Activated naive CD4-positive, alpha-beta T cell treated with anti-CD3 and anti-CD28 coated beads, Interleukin-2, amount 50 U/mL, for 72 hours (primary cell): ENCODE measurements around the gene WDR86. TPM values are rescaled to one million over a fixed set of nuclear protein-coding genes. Genes with fewer than 3 reads are reported as not detected.

Experiments used
- ATAC-seq, 2 donors: fragments of 150-1000 bp; cut with Tn5 transposase; 2 replicates each; pipeline ENCODE4 v1.10.0; 2021; ENCODE audit warnings: mild to moderate bottlenecking in 2 of 2, moderate library complexity in 2 of 2
- DNase-seq, 2 donors: peaks; one replicate each; pipeline ENCODE4 v3.0.0; 2021 to 2022; ENCODE audit warnings: low spot score in 2 of 2
- H3K27ac Mint-ChIP-seq, 2 donors: one replicate each; pipeline ENCODE4 v1.8.0; 2022; ENCODE audit warnings: mild to moderate bottlenecking in 2 of 2, mixed read lengths in 2 of 2
- H3K36me3 Mint-ChIP-seq, 2 donors: one replicate each; pipeline ENCODE4 v1.8.0; 2022; ENCODE audit warnings: mixed read lengths in 2 of 2
- H3K9me3 Mint-ChIP-seq, 2 donors: one replicate each; pipeline ENCODE4 v1.8.0; 2022; ENCODE audit warnings: mixed read lengths in 2 of 2
- total RNA-seq, 2 donors: library from RNA; stranded (reverse); gene quantifications; one replicate each; pipeline ENCODE4 v1.2.3, GENCODE V29; 2022

The WDR86 gene
- total RNA-seq, 2 donors from 2014 or later, result not detected

DNA sequence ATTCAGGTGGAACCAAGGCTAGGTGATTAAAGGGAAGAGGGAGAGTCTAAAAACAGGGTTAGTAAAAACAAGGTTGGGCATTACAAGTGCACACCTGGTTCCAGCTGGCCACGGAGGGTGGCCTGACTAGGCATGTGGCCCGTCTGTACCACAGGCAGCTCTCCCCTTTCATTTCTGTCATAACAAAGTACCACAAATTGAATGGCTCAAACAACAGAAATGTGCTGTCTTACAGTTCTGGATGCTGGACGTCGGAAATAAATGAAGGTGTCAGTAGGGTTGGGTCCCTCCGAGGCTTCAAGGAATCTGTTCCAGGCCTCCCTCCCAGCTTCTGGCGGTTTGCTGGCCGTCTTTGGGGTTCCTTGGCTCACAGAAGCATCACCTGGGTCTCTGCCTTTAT lies 13.4 kb upstream of the WDR86 start:
- H3K9me3 Mint-ChIP-seq, result peaks cover 0 to 20% of the 10 kb centered on the region in 2 donors
- peaks cover 0 to 24% of the 10 kb centered on the region in 2 donors for H3K36me3 Mint-ChIP-seq
- no peak overlapping the region for H3K27ac Mint-ChIP-seq
- ATAC-seq, result no peak
- no peak for DNase-seq

GRCh38 chr7:151422212-151422611 lies 12.4 kb upstream of the WDR86 start:
- Mint-ChIP-seq H3K27ac (no peak overlapping the region), H3K9me3 (peaks cover 0 to 23% of the 10 kb centered on the region in 2 donors), H3K36me3 (peaks cover 0 to 24% of the 10 kb centered on the region in 2 donors)
- DNase-seq, result no peak
- ATAC-seq, result no peak

GRCh38 chr7:151420144-151420543 lies 10.3 kb upstream of the WDR86 start:
- no peak for ATAC-seq
- DNase-seq, result no peak

GRCh38 chr7:151416941-151417315 lies 7.1 kb upstream of the WDR86 start:
- no peak for ATAC-seq
- Mint-ChIP-seq H3K27ac (no peak overlapping the region), H3K36me3 (peaks cover 0 to 19% of the 10 kb centered on the region in 2 donors), H3K9me3 (peaks cover 4 to 15% of the 10 kb centered on the region in 2 donors)
- DNase-seq, result no peak

More at GRCh38 chr7:151420144-151420543, 10.3 kb upstream of the WDR86 start:
- peaks cover 0 to 23% of the 10 kb centered on the region in 2 donors for H3K9me3 Mint-ChIP-seq
- no peak overlapping the region for H3K27ac Mint-ChIP-seq
- H3K36me3 Mint-ChIP-seq, result peaks cover 0 to 24% of the 10 kb centered on the region in 2 donors

DNA sequence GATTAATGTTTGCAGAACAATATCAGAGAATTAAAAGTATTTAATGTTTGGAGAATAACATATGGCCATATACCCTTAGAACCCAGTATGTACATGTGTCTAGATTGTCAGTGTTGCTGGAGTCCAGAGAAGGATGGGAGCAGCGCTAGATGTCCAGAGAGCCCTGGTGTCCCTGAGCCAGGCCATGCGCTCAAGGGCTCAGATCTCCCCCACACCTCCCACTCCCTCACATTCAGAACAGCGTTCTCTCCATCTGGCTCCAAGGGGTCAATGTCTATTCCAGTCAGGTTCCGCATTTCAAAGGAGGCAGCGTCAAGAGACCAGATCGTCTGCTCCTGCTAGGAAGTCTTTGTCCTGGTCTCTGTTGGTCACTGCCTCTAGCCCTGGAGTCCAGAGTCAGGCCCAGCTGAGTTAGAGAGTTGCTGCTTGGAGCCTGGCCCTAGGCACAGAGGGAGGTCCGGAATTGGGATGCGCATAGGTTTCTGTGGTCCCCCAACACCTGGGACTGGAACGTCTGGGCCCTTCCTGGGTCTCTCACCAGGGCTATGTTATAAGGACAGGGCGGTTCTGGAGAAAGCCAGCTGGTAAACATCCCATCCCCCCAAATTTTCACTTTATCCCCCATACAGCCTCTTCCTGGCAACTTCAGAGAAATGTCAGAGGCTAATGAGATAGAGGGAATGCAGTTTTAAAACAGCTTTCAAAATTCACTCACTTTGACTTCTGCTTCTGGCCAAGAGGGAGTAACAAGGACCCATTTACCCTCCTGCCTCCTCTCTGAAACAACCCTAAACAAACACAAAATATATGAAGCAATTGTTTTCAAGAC lies 6.5 kb upstream of the WDR86 start:
- no peak for DNase-seq
- no peak for ATAC-seq
- peaks cover 0 to 14% of the 10 kb centered on the region in 2 donors for H3K36me3 Mint-ChIP-seq

DNA sequence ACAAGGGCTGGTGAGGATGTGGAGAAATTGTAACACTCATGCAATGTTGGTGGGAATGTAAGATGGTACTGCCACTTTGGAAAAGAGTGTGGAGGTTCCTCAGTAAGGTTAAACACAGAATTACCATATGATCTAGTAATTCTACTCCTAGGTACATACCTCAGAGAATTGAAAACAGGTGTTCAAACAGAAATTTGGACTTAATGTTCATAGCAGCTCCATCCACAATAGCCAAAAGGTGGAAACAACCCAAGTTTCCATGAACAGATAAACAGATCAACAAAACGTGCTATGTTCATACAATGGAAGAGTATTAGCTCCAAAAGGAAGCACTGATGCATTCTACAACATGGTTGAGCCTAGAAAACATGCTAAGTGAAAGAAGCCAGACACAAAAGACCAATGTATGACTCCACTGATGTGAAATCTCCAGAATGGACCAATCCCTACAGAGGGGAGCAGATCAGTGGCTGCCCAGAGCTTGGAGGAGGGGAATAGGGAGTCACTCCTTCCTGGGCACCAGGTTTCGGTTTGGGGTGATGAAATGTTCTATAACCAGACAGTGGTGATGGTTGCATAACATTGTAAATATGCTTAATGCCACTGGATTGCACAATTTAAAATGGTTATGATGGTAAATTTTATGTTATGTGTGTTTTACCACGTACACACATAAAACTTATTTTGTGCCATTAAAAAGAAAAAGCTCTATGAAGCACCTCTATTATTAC lies 5.7 kb upstream of the WDR86 start:
- no peak for ATAC-seq
- peaks cover 4 to 9% of the 10 kb centered on the region in 2 donors for H3K9me3 Mint-ChIP-seq

More for the DNA sequence above, 6.5 kb upstream of the WDR86 start:
- H3K9me3 Mint-ChIP-seq, result peaks cover 4 to 11% of the 10 kb centered on the region in 2 donors
- H3K27ac Mint-ChIP-seq, result no peak overlapping the region

GRCh38 chr7:151413241-151413640 lies 3.4 kb upstream of the WDR86 start:
- Mint-ChIP-seq H3K9me3 (peaks cover 3 to 4% of the 10 kb centered on the region in 2 donors), H3K36me3 (peaks cover 8 to 12% of the 10 kb centered on the region in 2 donors), H3K27ac (no peak overlapping the region)
- DNase-seq (no peak), ATAC-seq (no peak)

More for the DNA sequence above, 5.7 kb upstream of the WDR86 start:
- DNase-seq, result no peak
- Mint-ChIP-seq H3K27ac (no peak overlapping the region), H3K36me3 (peaks cover 8 to 17% of the 10 kb centered on the region in 2 donors)

GRCh38 chr7:151412318-151412717 lies 2.5 kb upstream of the WDR86 start:
- Mint-ChIP-seq H3K9me3 (peaks cover 0 to 4% of the 10 kb centered on the region in 2 donors), H3K27ac (no peak overlapping the region), H3K36me3 (peaks cover 8 to 12% of the 10 kb centered on the region in 2 donors)
- DNase-seq, result no peak
- no peak for ATAC-seq

- Mint-ChIP-seq H3K27ac (no peak overlapping the region), H3K9me3 (peaks cover 0 to 4% of the 10 kb centered on the region in 2 donors)
- DNase-seq, result no peak
Measured at GRCh38 chr7:151411551-151411950, 1.7 kb upstream of the WDR86 start.

DNA sequence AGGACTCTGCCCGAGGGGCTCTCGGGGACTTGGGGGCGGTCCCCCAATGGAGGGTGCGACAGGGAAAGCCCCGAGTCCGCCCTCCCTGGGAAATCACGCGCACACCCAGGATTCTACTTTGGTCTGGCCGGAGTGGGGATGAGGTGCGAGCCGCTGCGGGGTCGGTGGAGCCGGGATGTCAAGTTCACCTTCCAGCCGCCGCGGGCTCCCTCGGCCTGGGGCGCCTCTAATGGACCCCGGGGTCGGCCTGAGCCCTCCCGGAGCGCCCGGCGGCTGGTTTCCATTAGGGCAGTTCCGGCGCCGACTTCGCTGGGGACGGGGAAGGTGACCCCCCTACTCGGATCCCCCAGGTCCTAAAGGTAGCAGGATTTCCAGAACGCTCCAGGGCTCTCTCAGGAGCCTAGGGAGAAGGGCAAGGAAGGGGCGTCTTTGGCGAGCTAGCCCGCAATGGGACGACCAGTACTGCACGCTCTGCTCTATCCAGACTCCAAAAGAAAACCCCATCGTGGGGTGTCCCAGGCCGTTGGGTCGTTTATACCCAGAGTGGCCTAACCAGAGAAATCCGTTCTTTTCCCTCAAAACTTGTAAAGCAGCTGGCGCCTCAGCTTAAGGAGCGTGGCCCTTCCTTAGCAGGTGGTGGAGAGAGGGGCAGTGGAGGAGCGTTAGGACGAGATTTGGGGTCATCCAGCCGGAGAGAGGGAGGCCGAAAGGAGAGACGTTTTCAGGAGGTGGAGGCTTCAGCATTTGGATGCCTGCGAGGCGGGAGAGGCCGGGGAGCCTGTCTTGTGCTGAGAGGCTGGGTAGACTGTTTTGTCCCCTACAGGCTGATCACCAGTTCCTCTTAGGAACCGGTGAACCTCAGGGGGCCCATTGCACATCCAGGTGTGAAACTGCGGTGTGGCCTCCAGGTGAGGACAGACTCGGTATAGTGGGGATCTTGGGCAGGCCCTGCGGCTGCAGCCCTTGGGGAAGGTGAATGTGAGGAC lies 860 bp upstream of the WDR86 start:
- no peak for DNase-seq
- no peak for ATAC-seq
- H3K27ac Mint-ChIP-seq, result no peak overlapping the region
- peaks cover 0 to 4% of the 10 kb centered on the region in 2 donors for H3K9me3 Mint-ChIP-seq
- peaks cover 8 to 12% of the 10 kb centered on the region in 2 donors for H3K36me3 Mint-ChIP-seq

More at GRCh38 chr7:151411551-151411950, 1.7 kb upstream of the WDR86 start:
- peaks cover 8 to 12% of the 10 kb centered on the region in 2 donors for H3K36me3 Mint-ChIP-seq
- ATAC-seq, result no peak

- peak; percentile 31 to 45 for ATAC-seq
- H3K36me3 Mint-ChIP-seq, result peaks cover 8 to 12% of the 10 kb centered on the region in 2 donors
- no peak overlapping the region for H3K27ac Mint-ChIP-seq
- H3K9me3 Mint-ChIP-seq, result no peaks in the 10 kb centered on the region
- no peak for DNase-seq
Measured at GRCh38 chr7:151408839-151409666, 785 bp downstream of the WDR86 start.

- Mint-ChIP-seq H3K27ac (no peak overlapping the region), H3K9me3 (no peaks in the 10 kb centered on the region), H3K36me3 (peaks cover 8 to 12% of the 10 kb centered on the region in 2 donors)
- no peak for DNase-seq
- ATAC-seq, result no peak
Measured at GRCh38 chr7:151408498-151408838, 1.4 kb downstream of the WDR86 start.

- H3K9me3 Mint-ChIP-seq, result no peaks in the 10 kb centered on the region
- no peak for DNase-seq
- H3K27ac Mint-ChIP-seq, result no peak overlapping the region
- H3K36me3 Mint-ChIP-seq, result peaks cover 8 to 12% of the 10 kb centered on the region in 2 donors
- ATAC-seq, result no peak
Measured at GRCh38 chr7:151406886-151407583, 2.8 kb downstream of the WDR86 start.

DNA sequence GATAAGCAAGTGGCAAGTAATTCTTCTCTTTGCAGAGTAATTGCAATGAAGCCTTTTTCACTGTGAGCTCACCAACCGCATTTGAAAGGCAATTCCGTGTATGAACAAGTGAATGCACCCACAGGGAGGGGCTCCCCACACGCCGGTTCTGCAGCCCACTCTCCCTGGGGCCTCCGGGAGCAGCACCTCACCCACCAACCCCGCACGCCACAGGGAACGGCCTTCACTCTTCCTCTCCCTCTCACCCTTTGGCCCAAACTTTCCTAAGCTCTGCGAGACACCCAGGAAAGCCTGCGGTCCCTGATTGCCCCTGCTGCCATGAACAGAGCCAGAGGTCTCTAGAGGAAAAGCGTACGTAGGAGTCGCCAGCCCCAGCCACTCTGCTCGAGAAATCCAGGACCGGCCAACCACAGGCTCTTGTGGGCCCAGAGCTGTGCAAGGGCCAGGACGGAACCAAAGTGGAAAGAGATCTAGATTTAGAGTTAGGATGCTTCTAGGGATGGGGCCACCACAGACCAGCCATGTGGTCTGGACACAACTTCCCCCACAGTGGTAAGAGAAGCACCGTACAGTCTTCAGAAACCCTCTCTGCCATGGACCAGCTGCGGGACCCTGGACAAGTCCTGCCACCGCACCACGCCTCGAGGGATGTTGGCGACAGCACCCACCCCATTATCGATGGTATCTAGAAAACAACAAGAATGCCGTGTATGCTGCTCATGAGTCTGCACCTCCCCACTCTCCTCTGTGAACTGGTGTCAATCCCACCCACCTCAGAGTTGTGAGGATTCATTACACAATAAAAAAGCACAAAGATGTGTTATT lies 3.6 kb downstream of the WDR86 start:
- no peak overlapping the region for H3K27ac Mint-ChIP-seq
- no peak for DNase-seq
- H3K36me3 Mint-ChIP-seq, result peaks cover 7 to 12% of the 10 kb centered on the region in 2 donors
- no peaks in the 10 kb centered on the region for H3K9me3 Mint-ChIP-seq
- no peak for ATAC-seq
